ENCODE measurements around the gene SLC24A3.
"Not testable (repeated sequence)": the region's sequence is repeated elsewhere in the genome, so short reads cannot be mapped to it uniquely, and the experiment has no call there.

SLC24A3 gene

GRCh38 chr20:19609642-19610223 is 397.3 kb downstream of the SLC24A3 start:
- no peak for DNase-seq

GRCh38 chr20:19615629-19616028 is 403.2 kb downstream of the SLC24A3 start:
- DNase-seq = no peak

GRCh38 chr20:19616081-19616480 is 403.6 kb downstream of the SLC24A3 start:
- no peak for DNase-seq

- no peak for DNase-seq
Measured at GRCh38 chr20:19616620-19617019, 404.2 kb downstream of the SLC24A3 start.

GRCh38 chr20:19617256-19617655 is 404.8 kb downstream of the SLC24A3 start:
- DNase-seq = no peak

- no peak for DNase-seq
Measured at GRCh38 chr20:19618711-19619110, 406.3 kb downstream of the SLC24A3 start.

GRCh38 chr20:19619904-19620430 is 407.5 kb downstream of the SLC24A3 start:
- no peak for DNase-seq

- DNase-seq = no peak
Measured at GRCh38 chr20:19620446-19620845, 408.0 kb downstream of the SLC24A3 start.

GRCh38 chr20:19621072-19621471 is 408.6 kb downstream of the SLC24A3 start:
- DNase-seq = no peak

GRCh38 chr20:19624221-19624965 is 412.0 kb downstream of the SLC24A3 start:
- no peak for DNase-seq

GRCh38 chr20:19625426-19625825 is 413.0 kb downstream of the SLC24A3 start:
- no peak for DNase-seq

GRCh38 chr20:19626896-19627295 is 414.5 kb downstream of the SLC24A3 start:
- DNase-seq = no peak

GRCh38 chr20:19628570-19629134 is 416.2 kb downstream of the SLC24A3 start:
- peak; percentile 60 for DNase-seq

- no peak for DNase-seq
Measured at GRCh38 chr20:19631410-19631809, 419.0 kb downstream of the SLC24A3 start.

- DNase-seq = no peak
Measured at GRCh38 chr20:19633985-19634384, 421.5 kb downstream of the SLC24A3 start.

GRCh38 chr20:19639471-19640045 is 427.1 kb downstream of the SLC24A3 start:
- not testable (repeated sequence) for DNase-seq

- DNase-seq = no peak
Measured at GRCh38 chr20:19642860-19643259, 430.4 kb downstream of the SLC24A3 start.

GRCh38 chr20:19644085-19644484 is 431.6 kb downstream of the SLC24A3 start:
- no peak for DNase-seq

- no peak for DNase-seq
Measured at GRCh38 chr20:19646963-19647362, 434.5 kb downstream of the SLC24A3 start.

GRCh38 chr20:19648024-19648423 is 435.6 kb downstream of the SLC24A3 start:
- no peak for DNase-seq

GRCh38 chr20:19649041-19649440 is 436.6 kb downstream of the SLC24A3 start:
- DNase-seq = no peak

- DNase-seq = no peak
Measured at GRCh38 chr20:19652591-19653026, 440.2 kb downstream of the SLC24A3 start.

- DNase-seq = no peak
Measured at GRCh38 chr20:19653327-19653726, 440.9 kb downstream of the SLC24A3 start.

GRCh38 chr20:19654921-19655320 is 442.5 kb downstream of the SLC24A3 start:
- no peak for DNase-seq

Measured in NCI-H2227 treated with DMSO at 0.1 percent for 48 hours (cell line).